GM21576 (cell line): Measurements from ENCODE around the gene SEPTIN10.

Experiments used
- ATAC-seq: cut with Tn5 transposase; IDR thresholded peaks from one replicate; pipeline ENCODE4 v1.9.1; 2021; ENCODE audit warnings: mild to moderate bottlenecking, moderate library complexity; ENCODE audit not compliant: unreplicated experiment

Gene SEPTIN10

GRCh38 chr2:109501461-109501860 is 112.3 kb downstream of the SEPTIN10 start:
- no peak for ATAC-seq

GRCh38 chr2:109500910-109501309 is 112.9 kb downstream of the SEPTIN10 start:
- no peak for ATAC-seq

GRCh38 chr2:109499566-109499965 is 114.2 kb downstream of the SEPTIN10 start:
- ATAC-seq: no peak

- no peak for ATAC-seq
These were observed 114.9 kb downstream of the SEPTIN10 start for GRCh38 chr2:109498906-109499305.

GRCh38 chr2:109497911-109498870 is 115.6 kb downstream of the SEPTIN10 start:
- no peak for ATAC-seq

- ATAC-seq: no peak
These were observed 116.3 kb downstream of the SEPTIN10 start for GRCh38 chr2:109497463-109497862.

GRCh38 chr2:109494351-109494750 is 119.4 kb downstream of the SEPTIN10 start:
- ATAC-seq: no peak

GRCh38 chr2:109493176-109493935 is 120.4 kb downstream of the SEPTIN10 start:
- no peak for ATAC-seq
